Measurements from ENCODE around the gene PROM1. TPM values are rescaled to one million over a fixed set of nuclear protein-coding genes. Genes with fewer than 3 reads are reported as not detected.

The PROM1 gene
- total RNA-seq, 1 experiment from 2014 or later, result not detected

- H3K79me2 ChIP-seq (ENCODE audit: low read length), result no peaks in the 10 kb centered on the region
- BruUV-seq (replicated peaks), result no TSS peak
- intact Hi-C loops (cut with micrococcal nuclease), result no loop called here
- ATAC-seq (no peak), DNase-seq (no peak)
- no peaks in the 10 kb centered on the region for H3K4me1 ChIP-seq (ENCODE audit: insufficient read depth, low read length)
- no peak overlapping the region for H3K4me2 ChIP-seq (ENCODE audit: low read length)
- no peaks in the 10 kb centered on the region for H3K36me3 ChIP-seq (ENCODE audit: low read depth, low read length)
- no peaks in the 10 kb centered on the region for H3K27me3 ChIP-seq (ENCODE audit: low read length)
- no peak overlapping the region for H2AFZ ChIP-seq (ENCODE audit: low read length)
- H4K20me1 ChIP-seq (ENCODE audit: low read length), result no peaks in the 10 kb centered on the region
- no peaks in the 10 kb centered on the region for H3F3A ChIP-seq (ENCODE audit: low read length, unreplicated experiment)
- H3K4me3 ChIP-seq (ENCODE audit: low read length), result no peak overlapping the region
- ChIA-PET CTCF (no interaction called here), POLR2A (ENCODE audit: unreplicated experiment) (no interaction called here)
- no peak overlapping the region for H3K27ac ChIP-seq (ENCODE audit: low read length)
- H3K9ac ChIP-seq (ENCODE audit: low read length), result no peak overlapping the region
- H3K9me3 ChIP-seq (ENCODE audit: low read length), result no peaks in the 10 kb centered on the region
- H3K9me2 ChIP-seq (replicated peaks; ENCODE audit: low read length), result no peaks in the 10 kb centered on the region
- TF ChIP-seq EZH2phosphoT487 (IDR thresholded peaks at IDR 0.05; ENCODE audit: borderline replicate concordance, low read length) (no peak), EZH2 (IDR thresholded peaks at IDR 0.05; ENCODE audit: low read length, unreplicated experiment) (no peak), CTCF (conservative IDR thresholded peaks at IDR 0.05; ENCODE audit: low read depth, low read length) (no peak)
Measured at GRCh38 chr4:16111533-16111932, 27.7 kb upstream of the PROM1 start.

DNA sequence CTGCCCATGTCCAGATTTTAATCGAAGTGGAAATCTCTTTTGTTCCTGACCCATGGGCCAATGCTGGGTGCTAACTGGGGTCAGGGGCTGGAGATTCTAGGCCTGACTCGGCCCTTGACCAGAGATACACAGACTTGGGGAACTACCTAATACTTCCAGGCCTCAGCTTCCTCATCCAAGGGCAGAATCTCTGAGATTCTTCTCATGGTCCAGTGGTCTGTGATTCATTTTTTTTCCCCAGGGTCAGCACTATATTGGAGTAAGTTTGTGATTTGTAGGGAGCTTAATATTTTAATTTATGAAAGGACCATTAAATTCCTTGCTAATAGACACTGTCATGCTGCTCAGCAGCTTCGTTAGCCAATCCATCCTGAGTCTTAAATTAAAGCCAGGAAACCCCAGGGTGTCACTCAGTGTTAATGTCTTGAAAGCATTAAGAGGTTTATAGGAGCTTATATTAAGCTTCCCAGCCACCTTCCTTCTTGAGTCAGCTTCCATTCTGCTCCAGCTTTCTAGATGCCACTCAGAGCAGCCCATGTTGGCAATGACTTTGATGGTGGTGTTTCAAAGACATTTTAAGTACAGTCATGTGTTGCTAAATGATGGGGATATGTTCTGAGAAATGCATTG is 27.0 kb upstream of the PROM1 start:
- no peak for ATAC-seq
- Histone ChIP-seq H4K20me1 (ENCODE audit: low read length) (no peaks in the 10 kb centered on the region), H3K27ac (ENCODE audit: low read length) (no peak overlapping the region), H3K79me2 (ENCODE audit: low read length) (no peaks in the 10 kb centered on the region), H3K4me3 (ENCODE audit: low read length) (no peak overlapping the region), H2AFZ (ENCODE audit: low read length) (no peak overlapping the region), H3K4me2 (ENCODE audit: low read length) (no peak overlapping the region), H3F3A (ENCODE audit: low read length, unreplicated experiment) (no peaks in the 10 kb centered on the region), H3K9ac (ENCODE audit: low read length) (no peak overlapping the region), H3K9me2 (replicated peaks; ENCODE audit: low read length) (no peaks in the 10 kb centered on the region), H3K9me3 (ENCODE audit: low read length) (no peaks in the 10 kb centered on the region), H3K4me1 (ENCODE audit: insufficient read depth, low read length) (no peaks in the 10 kb centered on the region), H3K36me3 (ENCODE audit: low read depth, low read length) (no peaks in the 10 kb centered on the region), H3K27me3 (ENCODE audit: low read length) (no peaks in the 10 kb centered on the region)
- BruUV-seq (replicated peaks), result no TSS peak
- CTCF ChIA-PET, result no interaction called here
- DNase-seq, result no peak
- POLR2A ChIA-PET (ENCODE audit: unreplicated experiment), result no interaction called here
- intact Hi-C loops (cut with micrococcal nuclease), result no loop called here
- TF ChIP-seq EZH2 (IDR thresholded peaks at IDR 0.05; ENCODE audit: low read length, unreplicated experiment) (no peak), CTCF (conservative IDR thresholded peaks at IDR 0.05; ENCODE audit: low read depth, low read length) (no peak), EZH2phosphoT487 (IDR thresholded peaks at IDR 0.05; ENCODE audit: borderline replicate concordance, low read length) (no peak)

GRCh38 chr4:16110199-16110598 is 26.4 kb upstream of the PROM1 start:
- Histone ChIP-seq H2AFZ (ENCODE audit: low read length) (no peak overlapping the region), H3K79me2 (ENCODE audit: low read length) (no peaks in the 10 kb centered on the region), H3K9me3 (ENCODE audit: low read length) (no peaks in the 10 kb centered on the region), H3K27ac (ENCODE audit: low read length) (no peak overlapping the region), H3F3A (ENCODE audit: low read length, unreplicated experiment) (no peaks in the 10 kb centered on the region), H3K4me1 (ENCODE audit: insufficient read depth, low read length) (no peaks in the 10 kb centered on the region), H4K20me1 (ENCODE audit: low read length) (no peaks in the 10 kb centered on the region), H3K4me3 (ENCODE audit: low read length) (no peak overlapping the region), H3K27me3 (ENCODE audit: low read length) (no peaks in the 10 kb centered on the region), H3K36me3 (ENCODE audit: low read depth, low read length) (no peaks in the 10 kb centered on the region), H3K9ac (ENCODE audit: low read length) (no peak overlapping the region), H3K4me2 (ENCODE audit: low read length) (no peak overlapping the region), H3K9me2 (replicated peaks; ENCODE audit: low read length) (no peaks in the 10 kb centered on the region)
- ChIA-PET POLR2A (ENCODE audit: unreplicated experiment) (no interaction called here), CTCF (no interaction called here)
- intact Hi-C loops (cut with micrococcal nuclease), result no loop called here
- TF ChIP-seq CTCF (conservative IDR thresholded peaks at IDR 0.05; ENCODE audit: low read depth, low read length) (no peak), EZH2 (IDR thresholded peaks at IDR 0.05; ENCODE audit: low read length, unreplicated experiment) (no peak), EZH2phosphoT487 (IDR thresholded peaks at IDR 0.05; ENCODE audit: borderline replicate concordance, low read length) (no peak)
- ATAC-seq (no peak), DNase-seq (no peak)
- no TSS peak for BruUV-seq (replicated peaks)
